ENCODE results near the gene MYL11.
A peak's percentile ranks its signal among the peaks of the same experiment; 100 is the strongest.

Gene MYL11

GRCh38 chr16:30353438-30354129, 21.0 kb upstream of the MYL11 start:
- Histone ChIP-seq H3K4me1 (peaks cover 65% of the 10 kb centered on the region), H3K36me3 (peaks cover 65% of the 10 kb centered on the region), H3K9ac (peak overlapping the region; percentile 92), H3K27ac (no peak overlapping the region), H3K9me3 (no peaks in the 10 kb centered on the region), H4K20me1 (peaks cover 27% of the 10 kb centered on the region), H3K4me2 (peak overlapping the region; percentile 97), H3K4me3 (peak overlapping the region; percentile 93), H3K27me3 (no peaks in the 10 kb centered on the region)
- TF ChIP-seq Cebpa-rat (IDR thresholded peaks at IDR 0.05), result no peak

GRCh38 chr16:30354423-30355143, 20.0 kb upstream of the MYL11 start:
- Histone ChIP-seq H3K9me3 (no peaks in the 10 kb centered on the region), H3K4me2 (peak overlapping the region; percentile 97), H4K20me1 (peaks cover 33% of the 10 kb centered on the region), H3K36me3 (peaks cover 75% of the 10 kb centered on the region), H3K4me3 (peak overlapping the region; percentile 93), H3K27me3 (no peaks in the 10 kb centered on the region), H3K9ac (peak overlapping the region; percentile 92), H3K4me1 (peaks cover 55% of the 10 kb centered on the region), H3K27ac (peak overlapping the region; percentile 82)
- no peak for TF ChIP-seq Cebpa-rat (IDR thresholded peaks at IDR 0.05)

- H3K36me3 ChIP-seq, result peaks cover 78% of the 10 kb centered on the region
- peak within 1 kb of the TSS; percentile 93 for H3K4me3 ChIP-seq
- H3K27ac ChIP-seq, result peak within 1 kb of the TSS; percentile 82
- peaks cover 40% of the 10 kb centered on the region for H4K20me1 ChIP-seq
- no peaks in the 10 kb centered on the region for H3K27me3 ChIP-seq
- TF ChIP-seq Cebpa-rat (IDR thresholded peaks at IDR 0.05), result no peak
- H3K4me2 ChIP-seq, result peak within 1 kb of the TSS; percentile 97
- peaks cover 47% of the 10 kb centered on the region for H3K4me1 ChIP-seq
- H3K9me3 ChIP-seq, result no peaks in the 10 kb centered on the region
- H3K9ac ChIP-seq, result peak within 1 kb of the TSS; percentile 92
Measured at GRCh38 chr16:30355144-30355953, 19.3 kb upstream of the MYL11 start, which contains the start of gene CD2BP2. TSS of gene CD2BP2 (minus strand) at chr16:30355308. CDS start at chr16:30354681, 627 bp downstream.

- Histone ChIP-seq H3K27me3 (no peaks in the 10 kb centered on the region), H3K4me2 (peak overlapping the region; percentile 97), H3K27ac (peak overlapping the region; percentile 82), H3K4me1 (peaks cover 41% of the 10 kb centered on the region), H4K20me1 (peaks cover 46% of the 10 kb centered on the region), H3K4me3 (peak overlapping the region; percentile 93), H3K36me3 (peaks cover 78% of the 10 kb centered on the region), H3K9ac (peak overlapping the region; percentile 92), H3K9me3 (no peaks in the 10 kb centered on the region)
- TF ChIP-seq Cebpa-rat (IDR thresholded peaks at IDR 0.05), result no peak
Measured at GRCh38 chr16:30355954-30356308, 18.7 kb upstream of the MYL11 start.

- Histone ChIP-seq H3K27me3 (no peaks in the 10 kb centered on the region), H3K4me3 (peak overlapping the region; percentile 93), H3K27ac (peak overlapping the region; percentile 82; the same call in 1 of the 2 replicates), H3K4me2 (peak overlapping the region; percentile 97), H3K9me3 (no peaks in the 10 kb centered on the region), H3K36me3 (peaks cover 78% of the 10 kb centered on the region), H3K9ac (peak overlapping the region; percentile 92), H4K20me1 (peaks cover 46% of the 10 kb centered on the region), H3K4me1 (peaks cover 39% of the 10 kb centered on the region)
- no peak for TF ChIP-seq Cebpa-rat (IDR thresholded peaks at IDR 0.05)
Measured at GRCh38 chr16:30356401-30357084, 18.1 kb upstream of the MYL11 start.

GRCh38 chr16:30357085-30357714, 17.4 kb upstream of the MYL11 start:
- TF ChIP-seq Cebpa-rat (IDR thresholded peaks at IDR 0.05), result no peak
- Histone ChIP-seq H4K20me1 (peaks cover 45% of the 10 kb centered on the region), H3K4me1 (peaks cover 39% of the 10 kb centered on the region), H3K36me3 (peaks cover 77% of the 10 kb centered on the region), H3K4me2 (0 out of 2 replicates have a peak overlapping the region, but pooled peaks have one; percentile 97), H3K9me3 (no peaks in the 10 kb centered on the region), H3K27ac (0 out of 2 replicates have a peak overlapping the region, but pooled peaks have one; percentile 18), H3K27me3 (no peaks in the 10 kb centered on the region), H3K9ac (peak overlapping the region; percentile 41; the same call in 1 of the 2 replicates), H3K4me3 (no peak overlapping the region)

- Histone ChIP-seq H3K27me3 (no peaks in the 10 kb centered on the region), H3K36me3 (peaks cover 77% of the 10 kb centered on the region), H3K27ac (0 out of 2 replicates have a peak overlapping the region, but pooled peaks have one; percentile 18), H4K20me1 (peaks cover 39% of the 10 kb centered on the region), H3K4me1 (peaks cover 38% of the 10 kb centered on the region), H3K9me3 (no peaks in the 10 kb centered on the region), H3K4me3 (no peak overlapping the region), H3K4me2 (no peak overlapping the region), H3K9ac (peak overlapping the region; percentile 41; the same call in 1 of the 2 replicates)
- no peak for TF ChIP-seq Cebpa-rat (IDR thresholded peaks at IDR 0.05)
Measured at GRCh38 chr16:30357715-30358576, 16.7 kb upstream of the MYL11 start.

- peaks cover 32% of the 10 kb centered on the region for H3K4me1 ChIP-seq
Measured at GRCh38 chr16:30358577-30358936, 16.0 kb upstream of the MYL11 start.

More at GRCh38 chr16:30358577-30358936, 16.0 kb upstream of the MYL11 start:
- TF ChIP-seq Cebpa-rat (IDR thresholded peaks at IDR 0.05), result no peak
- no peak overlapping the region for H3K27ac ChIP-seq
- H3K4me2 ChIP-seq, result no peak overlapping the region
- H3K27me3 ChIP-seq, result no peaks in the 10 kb centered on the region
- no peaks in the 10 kb centered on the region for H3K9me3 ChIP-seq
- H3K9ac ChIP-seq, result no peak overlapping the region
- peaks cover 40% of the 10 kb centered on the region for H4K20me1 ChIP-seq
- H3K36me3 ChIP-seq, result peaks cover 77% of the 10 kb centered on the region
- H3K4me3 ChIP-seq, result no peak overlapping the region

Measured in BLaER1 (cell line).